Measurements from ENCODE around the gene BNC2.

BNC2 gene

GRCh38 chr9:16615451-16615850 is 255.0 kb downstream of the BNC2 start:
- Histone ChIP-seq H3K9ac (ENCODE audit: low read depth in 1 of 2, low read length in 2 of 2) (no peak overlapping the region), H3K4me3 (ENCODE audit: low read length in 2 of 2) (no peak overlapping the region), H3K27me3 (ENCODE audit: control insufficient read depth in 2 of 2, insufficient read depth in 2 of 2, low read length in 2 of 2) (no peaks in the 10 kb centered on the region), H3K4me1 (ENCODE audit: control insufficient read depth in 2 of 2, insufficient read depth in 2 of 2, low read length in 2 of 2) (no peaks in the 10 kb centered on the region), H3K27ac (ENCODE audit: low read depth in 2 of 2, low read length in 2 of 2) (no peak overlapping the region), H3K9me3 (ENCODE audit: control insufficient read depth in 2 of 2, low read length in 2 of 2) (no peaks in the 10 kb centered on the region), H3K36me3 (ENCODE audit: control insufficient read depth in 2 of 2, insufficient read depth in 2 of 2, low read length in 2 of 2) (no peaks in the 10 kb centered on the region)

- Histone ChIP-seq H3K36me3 (ENCODE audit: control insufficient read depth in 2 of 2, insufficient read depth in 2 of 2, low read length in 2 of 2) (no peaks in the 10 kb centered on the region), H3K27me3 (ENCODE audit: control insufficient read depth in 2 of 2, insufficient read depth in 2 of 2, low read length in 2 of 2) (no peaks in the 10 kb centered on the region), H3K27ac (ENCODE audit: low read depth in 2 of 2, low read length in 2 of 2) (no peak overlapping the region), H3K4me3 (ENCODE audit: low read length in 2 of 2) (no peak overlapping the region), H3K9me3 (ENCODE audit: control insufficient read depth in 2 of 2, low read length in 2 of 2) (no peaks in the 10 kb centered on the region), H3K9ac (ENCODE audit: low read depth in 1 of 2, low read length in 2 of 2) (no peak overlapping the region), H3K4me1 (ENCODE audit: control insufficient read depth in 2 of 2, insufficient read depth in 2 of 2, low read length in 2 of 2) (no peaks in the 10 kb centered on the region)
These were observed 256.9 kb downstream of the BNC2 start for GRCh38 chr9:16613605-16614004.

GRCh38 chr9:16613051-16613450 is 257.4 kb downstream of the BNC2 start:
- Histone ChIP-seq H3K4me1 (ENCODE audit: control insufficient read depth in 2 of 2, insufficient read depth in 2 of 2, low read length in 2 of 2) (no peaks in the 10 kb centered on the region), H3K4me3 (ENCODE audit: low read length in 2 of 2) (no peak overlapping the region), H3K27me3 (ENCODE audit: control insufficient read depth in 2 of 2, insufficient read depth in 2 of 2, low read length in 2 of 2) (no peaks in the 10 kb centered on the region), H3K9me3 (ENCODE audit: control insufficient read depth in 2 of 2, low read length in 2 of 2) (no peaks in the 10 kb centered on the region), H3K9ac (ENCODE audit: low read depth in 1 of 2, low read length in 2 of 2) (no peak overlapping the region), H3K27ac (ENCODE audit: low read depth in 2 of 2, low read length in 2 of 2) (no peak overlapping the region), H3K36me3 (ENCODE audit: control insufficient read depth in 2 of 2, insufficient read depth in 2 of 2, low read length in 2 of 2) (no peaks in the 10 kb centered on the region)

- Histone ChIP-seq H3K4me3 (ENCODE audit: low read length in 2 of 2) (no peak overlapping the region), H3K9me3 (ENCODE audit: control insufficient read depth in 2 of 2, low read length in 2 of 2) (no peaks in the 10 kb centered on the region), H3K36me3 (ENCODE audit: control insufficient read depth in 2 of 2, insufficient read depth in 2 of 2, low read length in 2 of 2) (no peaks in the 10 kb centered on the region), H3K9ac (ENCODE audit: low read depth in 1 of 2, low read length in 2 of 2) (no peak overlapping the region), H3K27ac (ENCODE audit: low read depth in 2 of 2, low read length in 2 of 2) (no peak overlapping the region), H3K4me1 (ENCODE audit: control insufficient read depth in 2 of 2, insufficient read depth in 2 of 2, low read length in 2 of 2) (no peaks in the 10 kb centered on the region), H3K27me3 (ENCODE audit: control insufficient read depth in 2 of 2, insufficient read depth in 2 of 2, low read length in 2 of 2) (no peaks in the 10 kb centered on the region)
These were observed 257.8 kb downstream of the BNC2 start for GRCh38 chr9:16612627-16613026.

- no peak overlapping the region for H3K9ac ChIP-seq (ENCODE audit: low read depth in 1 of 2, low read length in 2 of 2)
- no peaks in the 10 kb centered on the region for H3K36me3 ChIP-seq (ENCODE audit: control insufficient read depth in 2 of 2, insufficient read depth in 2 of 2, low read length in 2 of 2)
- H3K4me3 ChIP-seq (ENCODE audit: low read length in 2 of 2) = no peak overlapping the region
- H3K27ac ChIP-seq (ENCODE audit: low read depth in 2 of 2, low read length in 2 of 2) = no peak overlapping the region
- no peaks in the 10 kb centered on the region for H3K9me3 ChIP-seq (ENCODE audit: control insufficient read depth in 2 of 2, low read length in 2 of 2)
- H3K27me3 ChIP-seq (ENCODE audit: control insufficient read depth in 2 of 2, insufficient read depth in 2 of 2, low read length in 2 of 2) = no peaks in the 10 kb centered on the region
- H3K4me1 ChIP-seq (ENCODE audit: control insufficient read depth in 2 of 2, insufficient read depth in 2 of 2, low read length in 2 of 2) = no peaks in the 10 kb centered on the region
These were observed 258.5 kb downstream of the BNC2 start for GRCh38 chr9:16611983-16612382.

GRCh38 chr9:16611001-16611400 is 259.5 kb downstream of the BNC2 start:
- Histone ChIP-seq H3K27ac (ENCODE audit: low read depth in 2 of 2, low read length in 2 of 2) (no peak overlapping the region), H3K4me1 (ENCODE audit: control insufficient read depth in 2 of 2, insufficient read depth in 2 of 2, low read length in 2 of 2) (no peaks in the 10 kb centered on the region), H3K9ac (ENCODE audit: low read depth in 1 of 2, low read length in 2 of 2) (no peak overlapping the region), H3K4me3 (ENCODE audit: low read length in 2 of 2) (no peak overlapping the region), H3K9me3 (ENCODE audit: control insufficient read depth in 2 of 2, low read length in 2 of 2) (no peaks in the 10 kb centered on the region), H3K36me3 (ENCODE audit: control insufficient read depth in 2 of 2, insufficient read depth in 2 of 2, low read length in 2 of 2) (no peaks in the 10 kb centered on the region), H3K27me3 (ENCODE audit: control insufficient read depth in 2 of 2, insufficient read depth in 2 of 2, low read length in 2 of 2) (no peaks in the 10 kb centered on the region)

GRCh38 chr9:16610538-16610937 is 259.9 kb downstream of the BNC2 start:
- Histone ChIP-seq H3K9ac (ENCODE audit: low read depth in 1 of 2, low read length in 2 of 2) (no peak overlapping the region), H3K4me1 (ENCODE audit: control insufficient read depth in 2 of 2, insufficient read depth in 2 of 2, low read length in 2 of 2) (no peaks in the 10 kb centered on the region), H3K27ac (ENCODE audit: low read depth in 2 of 2, low read length in 2 of 2) (no peak overlapping the region), H3K9me3 (ENCODE audit: control insufficient read depth in 2 of 2, low read length in 2 of 2) (no peaks in the 10 kb centered on the region), H3K27me3 (ENCODE audit: control insufficient read depth in 2 of 2, insufficient read depth in 2 of 2, low read length in 2 of 2) (no peaks in the 10 kb centered on the region), H3K4me3 (ENCODE audit: low read length in 2 of 2) (no peak overlapping the region), H3K36me3 (ENCODE audit: control insufficient read depth in 2 of 2, insufficient read depth in 2 of 2, low read length in 2 of 2) (no peaks in the 10 kb centered on the region)

GRCh38 chr9:16608906-16609305 is 261.6 kb downstream of the BNC2 start:
- H3K36me3 ChIP-seq (ENCODE audit: control insufficient read depth in 2 of 2, insufficient read depth in 2 of 2, low read length in 2 of 2) = no peaks in the 10 kb centered on the region
- no peak overlapping the region for H3K27ac ChIP-seq (ENCODE audit: low read depth in 2 of 2, low read length in 2 of 2)
- H3K27me3 ChIP-seq (ENCODE audit: control insufficient read depth in 2 of 2, insufficient read depth in 2 of 2, low read length in 2 of 2) = no peaks in the 10 kb centered on the region
- no peaks in the 10 kb centered on the region for H3K4me1 ChIP-seq (ENCODE audit: control insufficient read depth in 2 of 2, insufficient read depth in 2 of 2, low read length in 2 of 2)
- H3K9ac ChIP-seq (ENCODE audit: low read depth in 1 of 2, low read length in 2 of 2) = no peak overlapping the region
- no peaks in the 10 kb centered on the region for H3K9me3 ChIP-seq (ENCODE audit: control insufficient read depth in 2 of 2, low read length in 2 of 2)
- H3K4me3 ChIP-seq (ENCODE audit: low read length in 2 of 2) = no peak overlapping the region

GRCh38 chr9:16602494-16602893 is 268.0 kb downstream of the BNC2 start:
- no peaks in the 10 kb centered on the region for H3K9me3 ChIP-seq (ENCODE audit: control insufficient read depth in 2 of 2, low read length in 2 of 2)
- no peak overlapping the region for H3K9ac ChIP-seq (ENCODE audit: low read depth in 1 of 2, low read length in 2 of 2)
- H3K4me1 ChIP-seq (ENCODE audit: control insufficient read depth in 2 of 2, insufficient read depth in 2 of 2, low read length in 2 of 2) = peaks cover 0 to 2% of the 10 kb centered on the region in 2 donors
- H3K36me3 ChIP-seq (ENCODE audit: control insufficient read depth in 2 of 2, insufficient read depth in 2 of 2, low read length in 2 of 2) = no peaks in the 10 kb centered on the region
- H3K27ac ChIP-seq (ENCODE audit: low read depth in 2 of 2, low read length in 2 of 2) = no peak overlapping the region
- H3K27me3 ChIP-seq (ENCODE audit: control insufficient read depth in 2 of 2, insufficient read depth in 2 of 2, low read length in 2 of 2) = no peaks in the 10 kb centered on the region
- H3K4me3 ChIP-seq (ENCODE audit: low read length in 2 of 2) = no peak overlapping the region

GRCh38 chr9:16601991-16602390 is 268.5 kb downstream of the BNC2 start:
- no peak overlapping the region for H3K9ac ChIP-seq (ENCODE audit: low read depth in 1 of 2, low read length in 2 of 2)

GRCh38 chr9:16598316-16598715 is 272.2 kb downstream of the BNC2 start:
- H3K4me3 ChIP-seq (ENCODE audit: low read length in 2 of 2) = no peak overlapping the region
- H3K9ac ChIP-seq (ENCODE audit: low read depth in 1 of 2, low read length in 2 of 2) = no peak overlapping the region
- H3K9me3 ChIP-seq (ENCODE audit: control insufficient read depth in 2 of 2, low read length in 2 of 2) = no peaks in the 10 kb centered on the region
- H3K27ac ChIP-seq (ENCODE audit: low read depth in 2 of 2, low read length in 2 of 2) = no peak overlapping the region
- peaks cover 0 to 2% of the 10 kb centered on the region in 2 donors for H3K4me1 ChIP-seq (ENCODE audit: control insufficient read depth in 2 of 2, insufficient read depth in 2 of 2, low read length in 2 of 2)
- H3K36me3 ChIP-seq (ENCODE audit: control insufficient read depth in 2 of 2, insufficient read depth in 2 of 2, low read length in 2 of 2) = no peaks in the 10 kb centered on the region
- H3K27me3 ChIP-seq (ENCODE audit: control insufficient read depth in 2 of 2, insufficient read depth in 2 of 2, low read length in 2 of 2) = no peaks in the 10 kb centered on the region

More at GRCh38 chr9:16601991-16602390, 268.5 kb downstream of the BNC2 start:
- Histone ChIP-seq H3K27me3 (ENCODE audit: control insufficient read depth in 2 of 2, insufficient read depth in 2 of 2, low read length in 2 of 2) (no peaks in the 10 kb centered on the region), H3K27ac (ENCODE audit: low read depth in 2 of 2, low read length in 2 of 2) (no peak overlapping the region), H3K4me3 (ENCODE audit: low read length in 2 of 2) (no peak overlapping the region), H3K36me3 (ENCODE audit: control insufficient read depth in 2 of 2, insufficient read depth in 2 of 2, low read length in 2 of 2) (no peaks in the 10 kb centered on the region), H3K4me1 (ENCODE audit: control insufficient read depth in 2 of 2, insufficient read depth in 2 of 2, low read length in 2 of 2) (peaks cover 0 to 2% of the 10 kb centered on the region in 2 donors), H3K9me3 (ENCODE audit: control insufficient read depth in 2 of 2, low read length in 2 of 2) (no peaks in the 10 kb centered on the region)

Measured in mucosa of rectum (tissue), 2 donors.